HG03095 (cell line): ENCODE measurements around the gene GABPB1.

Experiments
- ATAC-seq: cut with Tn5 transposase; IDR thresholded peaks from one replicate; pipeline ENCODE4 v1.9.1; 2021; ENCODE audit warnings: moderate library complexity; ENCODE audit not compliant: unreplicated experiment

The GABPB1 gene

DNA sequence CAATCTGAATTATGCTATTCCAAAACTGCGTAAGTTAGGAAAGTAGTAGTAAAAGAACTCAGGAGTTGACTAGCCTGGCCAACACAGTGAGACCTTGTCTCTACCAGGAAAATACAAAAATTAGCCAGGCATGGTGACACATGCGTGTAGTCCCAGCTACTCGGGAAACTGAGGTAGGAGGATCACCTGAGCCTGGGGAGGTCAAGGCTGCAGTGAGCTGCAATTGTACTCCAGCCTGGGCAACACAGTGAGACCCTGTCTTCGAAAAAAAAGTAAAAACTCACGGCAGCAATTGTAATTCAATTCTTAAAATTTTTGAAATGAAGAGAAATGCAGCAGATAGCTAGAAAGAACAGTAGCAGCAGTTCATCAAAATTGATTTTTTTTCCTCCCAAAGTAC, 9.7 kb downstream of the GABPB1 start:
- no peak for ATAC-seq

- ATAC-seq: no peak
These were observed 11.0 kb downstream of the GABPB1 start for GRCh38 chr15:50344006-50344464.

- ATAC-seq: no peak
These were observed 13.3 kb downstream of the GABPB1 start for GRCh38 chr15:50341616-50342136.

DNA sequence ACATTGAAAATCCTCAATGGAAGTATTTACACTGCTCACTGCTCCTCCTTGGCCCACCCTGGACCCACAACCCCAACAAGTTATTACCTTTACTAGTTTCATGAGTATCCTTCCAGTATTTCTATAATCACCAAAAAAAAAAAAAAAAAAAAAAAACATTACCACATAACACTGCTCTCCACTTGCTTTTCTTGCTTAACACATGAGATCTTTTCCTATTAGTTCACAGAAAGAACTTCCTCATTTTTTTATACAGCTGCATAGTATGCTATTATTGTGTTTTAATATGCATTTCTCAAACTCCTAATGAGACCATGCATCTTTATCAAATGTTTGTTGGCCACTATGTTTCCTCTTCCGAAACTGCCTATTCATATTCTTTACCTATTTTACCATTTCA, 14.6 kb downstream of the GABPB1 start:
- no peak for ATAC-seq

- no peak for ATAC-seq
These were observed 15.3 kb downstream of the GABPB1 start for GRCh38 chr15:50339717-50340116.

GRCh38 chr15:50335251-50335650, 19.7 kb downstream of the GABPB1 start:
- ATAC-seq: no peak

DNA sequence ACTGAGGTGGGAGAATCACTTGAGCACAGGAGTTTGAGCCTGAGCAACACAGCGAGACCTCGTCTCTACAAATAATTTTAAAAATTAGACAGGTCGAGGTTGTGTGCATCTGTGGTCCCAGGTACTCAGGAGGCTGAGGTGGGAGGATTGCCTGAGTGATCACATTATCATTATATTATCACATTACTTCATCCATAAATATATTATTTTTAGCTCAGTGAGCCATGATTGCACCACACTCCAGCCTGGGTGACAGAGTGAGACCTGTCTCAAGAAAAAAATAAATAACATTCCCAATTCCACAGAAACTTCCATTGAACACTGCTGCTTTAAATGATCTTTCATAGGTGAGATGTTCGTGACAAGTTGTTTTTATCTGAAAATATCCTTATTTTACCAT, 21.8 kb downstream of the GABPB1 start:
- ATAC-seq: no peak

DNA sequence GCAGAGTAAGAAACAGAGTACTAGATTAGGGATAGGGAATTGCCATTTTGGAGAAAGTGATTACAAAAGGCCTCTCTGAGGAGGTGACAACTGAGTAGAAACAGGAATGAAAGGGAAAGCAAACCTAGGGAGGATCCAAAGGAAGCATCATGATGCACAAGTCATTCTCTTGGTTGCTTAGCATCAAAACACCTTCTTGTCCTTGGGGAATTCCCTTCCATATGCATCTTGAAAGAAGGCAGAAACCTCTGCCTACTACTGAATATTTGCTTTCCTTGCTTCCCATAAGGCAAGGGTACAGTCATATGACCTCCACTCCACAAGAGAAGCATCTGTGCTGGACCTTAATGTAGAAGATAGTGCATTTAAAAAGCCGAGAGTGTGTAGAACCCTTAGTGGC, 24.1 kb downstream of the GABPB1 start:
- ATAC-seq: no peak

DNA sequence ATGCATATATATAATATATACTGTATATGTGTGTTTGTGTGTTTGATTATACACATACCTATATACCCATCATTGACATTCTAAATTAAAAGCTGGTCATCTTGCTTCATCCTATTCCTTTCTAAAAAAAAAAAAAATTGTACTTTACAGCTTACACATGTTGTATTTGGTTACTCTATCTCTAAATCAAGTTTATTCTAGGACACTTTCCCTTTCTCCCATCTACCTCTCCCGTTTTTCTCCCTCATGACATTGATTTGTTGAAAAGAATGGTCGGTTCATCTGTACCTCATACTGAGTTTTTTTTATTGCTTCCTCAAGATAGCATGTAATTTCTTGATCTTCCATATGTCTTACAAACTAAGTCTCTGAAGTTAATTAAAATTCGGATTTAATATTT, 26.9 kb downstream of the GABPB1 start:
- no peak for ATAC-seq

DNA sequence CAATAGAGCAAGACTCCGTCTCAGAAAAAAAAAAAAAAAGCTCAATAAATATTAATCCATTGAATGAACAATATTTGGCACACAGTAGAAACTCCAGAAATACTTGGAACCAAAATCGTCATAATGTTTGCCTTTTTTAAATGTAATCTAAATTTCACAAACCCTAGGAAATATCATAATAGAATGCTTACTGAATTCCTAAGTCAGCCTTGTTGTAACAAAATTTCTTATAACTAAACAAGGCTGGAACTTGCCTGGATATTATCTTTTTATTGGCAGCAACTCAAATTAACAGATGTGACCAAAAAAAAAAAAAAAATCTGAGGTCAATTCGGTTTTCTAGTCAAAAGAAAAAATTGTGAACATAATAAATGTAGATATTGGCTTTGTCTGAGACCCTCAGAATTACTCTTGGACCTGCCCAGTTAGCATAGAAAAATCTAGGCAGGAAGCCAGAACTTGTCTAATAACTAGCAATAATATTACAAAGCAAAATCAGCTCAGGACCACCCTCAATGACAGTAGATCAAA, 33.3 kb downstream of the GABPB1 start:
- ATAC-seq: no peak

DNA sequence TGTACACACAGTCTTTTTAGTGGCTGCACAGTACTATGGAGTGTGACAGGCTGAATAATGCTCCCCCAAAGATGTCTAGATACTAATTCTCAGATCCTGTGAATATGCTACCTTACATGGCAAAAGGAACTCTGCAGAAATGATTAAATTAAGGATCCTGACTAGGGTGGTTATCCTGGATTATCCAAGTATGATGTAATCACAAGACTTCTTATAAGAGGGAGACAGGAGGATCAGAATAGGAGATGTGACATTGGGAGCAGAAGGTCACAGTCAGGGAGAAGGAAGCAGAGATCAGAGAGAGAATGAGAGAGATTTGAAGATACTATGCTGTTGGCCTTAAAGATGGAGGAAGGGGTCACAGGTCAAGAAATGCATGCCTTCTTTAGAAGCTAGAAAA, 34.5 kb downstream of the GABPB1 start:
- ATAC-seq: no peak

DNA sequence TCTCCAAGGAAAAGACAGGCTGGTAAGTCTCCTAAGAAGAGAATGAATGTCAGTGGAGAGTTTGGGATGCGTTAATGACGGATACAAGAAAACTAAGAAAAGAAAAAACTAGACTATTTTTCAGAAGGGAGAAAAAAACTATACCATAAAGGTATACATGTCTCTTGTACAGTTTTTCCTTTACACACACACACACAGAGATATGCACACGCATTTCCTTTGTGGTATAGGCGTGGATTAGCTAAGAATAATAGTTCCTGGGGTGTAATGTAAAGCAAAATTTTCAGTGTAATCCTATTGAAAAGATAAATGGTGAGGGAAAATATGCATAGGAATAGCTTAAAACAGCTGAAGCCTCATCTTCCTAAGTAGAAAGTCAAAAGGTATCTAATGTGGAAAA, 36.3 kb downstream of the GABPB1 start:
- ATAC-seq: no peak

GRCh38 chr15:50315814-50316630, 39.0 kb downstream of the GABPB1 start:
- no peak for ATAC-seq

DNA sequence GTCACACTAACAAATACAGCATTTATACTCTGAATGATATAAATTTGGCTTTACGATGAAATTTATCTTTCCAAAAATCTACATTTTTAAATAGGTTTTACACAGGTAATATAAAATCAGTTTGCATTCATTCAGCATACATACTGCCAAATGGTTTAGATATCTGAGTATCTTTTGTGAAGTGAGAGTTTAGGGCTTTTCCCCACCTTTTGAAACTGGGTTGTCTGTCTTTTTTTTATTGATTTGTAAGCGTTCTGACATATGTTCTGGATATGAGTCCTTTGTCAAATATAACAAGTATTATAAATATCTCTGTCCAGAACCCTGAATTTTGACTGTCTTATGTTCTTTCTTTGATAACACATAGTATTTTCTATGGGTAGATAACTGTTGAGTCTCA, 42.4 kb downstream of the GABPB1 start:
- no peak for ATAC-seq

DNA sequence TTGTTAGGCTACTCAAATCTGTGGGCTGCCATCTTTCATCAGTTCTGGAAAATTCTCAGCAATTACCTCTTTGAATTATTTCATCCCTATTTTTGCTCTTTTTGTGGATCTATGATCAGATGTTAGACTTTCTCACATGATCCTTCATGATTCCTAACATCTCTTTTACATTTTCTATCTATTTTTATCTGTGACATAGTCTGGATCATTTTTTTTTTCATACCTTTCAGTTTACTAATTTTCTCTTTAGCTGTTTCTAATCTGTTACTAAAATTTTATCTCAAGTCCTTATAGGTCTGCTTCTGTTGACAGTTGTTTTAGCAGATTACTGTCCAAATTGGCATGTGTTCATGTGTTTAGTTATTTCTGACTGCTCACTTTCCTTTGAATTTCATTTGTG, 47.2 kb downstream of the GABPB1 start:
- no peak for ATAC-seq

DNA sequence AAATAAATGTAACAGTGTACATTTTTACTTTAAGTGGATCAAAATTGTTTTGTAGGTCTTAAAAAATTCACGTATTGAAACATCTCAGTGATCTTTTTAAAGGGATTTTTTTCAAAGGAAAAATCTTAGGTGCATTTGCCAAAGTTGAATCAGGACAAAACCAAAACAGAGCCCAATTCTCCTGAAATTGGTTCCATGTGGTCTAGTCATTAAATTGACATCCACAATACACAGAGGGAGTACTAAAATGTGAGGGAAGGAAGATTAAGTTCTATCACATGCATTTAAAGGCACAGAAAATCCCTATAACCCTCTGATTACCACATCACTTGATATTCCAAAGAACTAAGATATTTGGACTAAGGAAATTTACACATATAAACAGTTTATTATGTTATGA, 50.2 kb downstream of the GABPB1 start:
- ATAC-seq: no peak

DNA sequence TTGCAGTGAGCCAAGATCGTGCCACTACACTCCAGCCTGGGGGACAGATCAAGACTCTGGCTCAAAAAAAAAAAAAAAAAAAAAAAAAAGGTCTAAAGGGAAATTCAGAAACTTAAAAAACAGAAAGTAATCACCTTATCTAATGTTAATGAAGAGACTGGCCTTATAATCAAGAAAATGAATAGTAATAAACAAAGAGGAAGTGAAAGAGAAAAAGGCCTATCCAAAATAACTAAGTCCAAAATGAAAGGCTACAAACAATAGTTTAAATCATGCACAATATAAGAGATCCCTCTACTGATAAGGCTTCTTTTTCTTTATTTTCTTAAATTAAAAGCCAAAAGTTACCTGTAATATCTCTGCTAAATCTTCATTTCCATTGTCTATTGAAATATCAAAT, 52.4 kb downstream of the GABPB1 start:
- no peak for ATAC-seq

DNA sequence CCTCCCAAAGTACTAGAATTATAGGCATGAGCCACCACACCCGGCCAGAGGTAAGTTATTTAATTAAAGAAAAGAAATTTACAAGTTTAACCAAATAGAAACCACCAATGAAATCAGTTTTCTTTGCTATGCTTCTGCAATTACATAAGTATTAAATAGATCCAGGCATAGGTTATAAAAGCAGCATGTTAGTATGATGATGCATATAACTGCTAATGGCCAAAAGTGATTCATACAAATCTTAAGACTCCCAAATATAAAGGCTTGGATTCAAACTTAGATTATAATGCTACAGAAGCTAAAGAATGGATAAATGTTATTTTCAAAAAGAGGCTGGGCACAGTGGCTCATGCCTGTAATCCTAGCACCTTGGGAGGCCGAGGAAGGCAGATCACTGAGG, 56.7 kb downstream of the GABPB1 start:
- no peak for ATAC-seq

DNA sequence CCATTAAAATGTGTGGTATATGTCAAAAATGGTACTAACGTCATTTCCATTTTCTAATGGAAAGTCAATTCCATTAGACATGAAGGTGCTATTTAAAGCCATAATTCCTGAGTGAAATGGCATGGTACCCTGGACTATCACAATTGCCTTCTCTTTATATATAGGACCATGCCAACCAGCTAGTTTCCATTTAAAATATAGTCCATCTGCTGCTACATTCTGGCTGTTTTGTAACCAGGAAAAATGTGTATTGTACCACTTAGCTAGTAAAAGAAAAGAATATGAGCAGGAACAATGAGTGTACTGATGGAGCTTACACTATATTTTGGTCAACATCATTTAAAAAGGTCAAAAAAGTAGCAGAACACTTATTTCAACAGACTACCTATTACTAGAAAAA, 59.0 kb downstream of the GABPB1 start:
- ATAC-seq: no peak

DNA sequence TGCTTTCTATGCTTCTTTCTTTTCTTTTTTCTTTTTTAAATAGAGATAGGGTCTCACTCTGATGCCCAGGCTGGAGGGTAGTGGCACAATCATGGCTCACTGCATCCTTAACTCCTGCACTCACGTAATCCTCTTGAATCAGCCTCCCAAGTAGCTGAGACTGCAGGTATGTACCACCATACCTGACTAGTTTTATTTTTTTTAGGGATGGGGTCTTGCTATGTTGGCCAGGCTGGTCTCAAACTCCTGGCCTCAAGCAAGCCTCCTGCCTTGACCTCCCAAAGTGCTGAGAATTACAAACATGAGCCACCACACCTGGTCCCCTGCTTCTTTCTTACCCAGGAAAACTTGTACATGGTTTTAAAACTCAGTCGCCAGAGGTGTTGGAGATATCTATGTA, 65.2 kb downstream of the GABPB1 start:
- ATAC-seq: no peak

DNA sequence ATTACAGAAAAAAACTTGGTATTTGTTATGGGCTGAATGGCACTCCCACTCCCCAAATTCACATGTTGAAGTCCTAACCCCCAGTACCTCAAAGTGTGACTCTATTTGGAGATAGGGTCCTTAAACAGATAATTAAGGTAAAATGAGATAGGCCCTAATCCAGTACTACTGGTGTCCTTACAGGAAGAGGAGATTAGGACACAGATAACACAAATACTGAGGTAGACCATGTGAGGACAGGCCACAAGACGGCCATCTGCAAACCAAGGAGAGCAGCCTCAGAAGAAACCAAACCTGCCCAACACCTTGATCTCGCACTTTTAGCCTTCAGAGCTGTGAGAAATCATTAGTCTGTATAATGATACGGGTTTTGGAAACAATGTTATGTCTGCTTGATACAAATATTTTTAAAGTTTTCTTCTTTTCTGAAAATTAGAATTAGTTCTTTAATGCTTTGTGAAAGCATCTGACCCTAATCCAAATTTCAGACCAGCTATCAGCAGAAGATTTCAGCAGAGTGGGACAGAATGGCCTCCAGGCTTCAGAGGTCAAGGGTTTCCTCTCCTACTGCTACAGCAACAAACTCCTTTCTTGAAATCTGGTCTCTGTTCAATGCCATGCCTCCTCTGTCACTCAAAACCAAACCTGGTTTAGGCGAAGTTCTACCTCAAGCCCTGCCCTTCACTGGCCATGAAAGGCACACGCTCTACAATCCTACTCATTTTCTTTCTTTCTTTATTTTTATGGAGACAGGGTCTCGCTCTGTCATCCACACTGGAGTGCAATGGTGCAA, 67.5 kb downstream of the GABPB1 start:
- ATAC-seq: no peak

- no peak for ATAC-seq
These were observed 73.6 kb downstream of the GABPB1 start for GRCh38 chr15:50281427-50281826.
